Stomach (tissue), 4 donors: ENCODE data around the gene ADORA3.

ENCODE experiments used
- CTCF ChIP-seq, 7 experiments: fragments of 450-650 bp in 4 of 7; fragments of 200-600 bp in 3 of 7; sonication (generic) in 3 of 7; IDR thresholded peaks; one replicate each; pipeline ENCODE4 v1.5.1; 2016 to 2019; ENCODE audit warnings: antibody characterized with exemption in 7 of 7, control low read depth in 2 of 7, mild to moderate bottlenecking in 1 of 7
- EP300 ChIP-seq: sonication (generic); formaldehyde crosslinking; IDR thresholded peaks from one replicate; pipeline ENCODE4 v1.6.1; 2017; ENCODE audit warnings: antibody characterized with exemption

- TF ChIP-seq CTCF (IDR thresholded peaks at IDR 0.05) (no peak), EP300 (no peak)
Measured at GRCh38 chr1:111503585-111504060, at the start of gene ADORA3, which contains the start of gene TMIGD3.
